ENCODE data around the gene TP53I11.

DNA sequence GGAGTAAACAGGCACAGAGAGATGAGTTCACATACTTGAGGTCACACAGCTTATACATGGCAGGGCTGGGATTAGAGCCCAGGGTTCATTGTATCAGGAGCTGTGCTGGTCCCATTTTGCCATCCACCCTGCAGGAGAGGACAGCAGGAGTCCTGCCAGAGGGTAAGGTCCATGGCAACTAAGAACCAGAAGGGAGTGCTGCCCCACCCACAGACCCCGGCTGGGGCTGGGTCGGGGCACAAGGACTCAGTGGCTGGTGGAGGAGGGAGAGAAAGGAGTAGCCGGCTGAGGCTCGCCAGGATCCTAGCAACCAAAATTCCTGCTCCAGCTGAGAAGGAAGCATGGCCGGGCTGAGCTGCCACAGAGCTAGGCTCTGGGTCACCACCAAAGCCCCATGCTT is 25.9 kb upstream of the TP53I11 start:
- TF ChIP-seq ZZZ3 (CRISPR knock-in tag; IDR thresholded peaks at IDR 0.05; ENCODE audit: borderline replicate concordance) (no peak), POLR2AphosphoS5 (IDR thresholded peaks at IDR 0.05; ENCODE audit: low read depth, low read length) (no peak), DNMT3B (CRISPR knock-in tag; conservative IDR thresholded peaks at IDR 0.05) (no peak), ELF4 (CRISPR knock-in tag; IDR thresholded peaks at IDR 0.05; ENCODE audit: borderline replicate concordance) (no peak), ELK4 (CRISPR knock-in tag; IDR thresholded peaks at IDR 0.05; ENCODE audit: borderline replicate concordance) (no peak), FOSL1 (CRISPR knock-in tag; IDR thresholded peaks at IDR 0.05; ENCODE audit: borderline replicate concordance) (no peak), ZNF24 (IDR thresholded peaks at IDR 0.05) (no peak), ZNF383 (CRISPR knock-in tag; IDR thresholded peaks at IDR 0.05; ENCODE audit: borderline replicate concordance) (no peak), ZFP62 (CRISPR knock-in tag; IDR thresholded peaks at IDR 0.05) (no peak), RAD21 (CRISPR knock-in tag; IDR thresholded peaks at IDR 0.05) (no peak), NFRKB (IDR thresholded peaks at IDR 0.05) (no peak), HNRNPUL1 (IDR thresholded peaks at IDR 0.05; ENCODE audit: low read depth, low read length) (no peak)
- TF ChIP-seq, protein P1, sequence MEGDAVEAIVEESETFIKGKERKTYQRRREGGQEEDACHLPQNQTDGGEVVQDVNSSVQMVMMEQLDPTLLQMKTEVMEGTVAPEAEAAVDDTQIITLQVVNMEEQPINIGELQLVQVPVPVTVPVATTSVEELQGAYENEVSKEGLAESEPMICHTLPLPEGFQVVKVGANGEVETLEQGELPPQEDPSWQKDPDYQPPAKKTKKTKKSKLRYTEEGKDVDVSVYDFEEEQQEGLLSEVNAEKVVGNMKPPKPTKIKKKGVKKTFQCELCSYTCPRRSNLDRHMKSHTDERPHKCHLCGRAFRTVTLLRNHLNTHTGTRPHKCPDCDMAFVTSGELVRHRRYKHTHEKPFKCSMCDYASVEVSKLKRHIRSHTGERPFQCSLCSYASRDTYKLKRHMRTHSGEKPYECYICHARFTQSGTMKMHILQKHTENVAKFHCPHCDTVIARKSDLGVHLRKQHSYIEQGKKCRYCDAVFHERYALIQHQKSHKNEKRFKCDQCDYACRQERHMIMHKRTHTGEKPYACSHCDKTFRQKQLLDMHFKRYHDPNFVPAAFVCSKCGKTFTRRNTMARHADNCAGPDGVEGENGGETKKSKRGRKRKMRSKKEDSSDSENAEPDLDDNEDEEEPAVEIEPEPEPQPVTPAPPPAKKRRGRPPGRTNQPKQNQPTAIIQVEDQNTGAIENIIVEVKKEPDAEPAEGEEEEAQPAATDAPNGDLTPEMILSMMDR (CRISPR knock-in tag; IDR thresholded peaks at IDR 0.05) = no peak

All from HepG2 (cell line).